Activated CD4-positive, alpha-beta T cell treated with anti-CD3 and anti-CD28 coated beads, Interleukin-2, amount 50 U/mL, for 16 hours (primary cell): ENCODE results near the gene DPM3.
"Not testable (repeated sequence)": the region's sequence is repeated elsewhere in the genome, so short reads cannot be mapped to it uniquely, and the experiment has no call there.

Experiments
- DNase-seq: peaks from one replicate; pipeline ENCODE4 v3.0.0-alpha.2; 2020

Gene DPM3, protein sequence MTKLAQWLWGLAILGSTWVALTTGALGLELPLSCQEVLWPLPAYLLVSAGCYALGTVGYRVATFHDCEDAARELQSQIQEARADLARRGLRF

DNA sequence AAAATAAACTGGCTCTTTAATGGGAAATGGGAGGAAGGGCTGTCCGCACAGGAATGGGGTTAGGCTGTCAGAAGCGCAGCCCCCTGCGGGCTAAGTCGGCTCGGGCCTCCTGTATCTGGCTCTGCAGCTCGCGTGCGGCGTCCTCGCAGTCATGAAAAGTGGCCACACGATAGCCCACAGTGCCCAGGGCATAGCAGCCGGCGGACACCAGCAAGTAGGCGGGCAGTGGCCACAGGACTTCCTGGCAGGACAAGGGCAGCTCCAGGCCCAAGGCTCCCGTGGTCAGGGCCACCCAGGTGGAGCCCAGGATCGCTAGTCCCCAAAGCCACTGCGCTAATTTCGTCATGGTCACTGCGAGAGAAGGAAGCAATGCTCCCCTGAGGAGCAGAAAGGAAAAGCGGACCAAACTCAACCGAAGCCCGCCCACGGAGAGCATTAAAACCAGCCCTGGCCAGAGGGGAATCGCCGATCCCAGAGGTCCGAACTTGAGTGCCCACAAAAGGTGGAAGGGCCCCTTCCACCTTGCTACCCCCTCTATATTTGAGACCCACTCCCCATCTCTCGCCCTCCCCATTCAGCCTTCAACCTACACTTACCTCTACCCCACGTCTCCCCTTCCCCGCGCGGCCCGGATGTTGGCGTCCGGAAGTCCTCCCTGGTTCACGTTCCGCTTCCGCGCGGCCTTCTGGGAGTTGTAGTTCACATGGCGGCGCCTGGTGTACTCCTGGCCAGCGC, at the start of gene DPM3:
Gene DPM3, minus strand, starts transcription at position 637 of the 735 bp plus-strand sequence. Its CDS starts 291 bp downstream, at position 346.
- peak; percentile 93 for DNase-seq

DNA sequence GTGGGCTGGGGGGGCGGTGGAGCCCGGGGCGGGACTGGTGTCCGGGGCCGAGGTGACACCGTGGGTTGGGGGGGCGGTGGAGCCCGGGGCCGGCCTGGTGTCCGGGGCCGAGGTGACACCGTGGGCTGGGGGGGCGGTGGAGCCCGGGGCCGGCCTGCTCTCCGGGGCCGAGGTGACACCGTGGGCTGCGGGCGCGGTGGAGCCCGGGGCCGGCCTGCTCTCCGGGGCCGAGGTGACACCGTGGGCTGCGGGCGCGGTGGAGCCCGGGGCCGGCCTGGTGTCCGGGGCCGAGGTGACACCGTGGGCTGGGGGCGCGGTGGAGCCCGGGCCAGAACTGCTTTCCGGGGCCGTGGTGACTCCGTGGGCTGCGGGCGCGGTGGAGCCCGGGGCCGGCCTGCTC, 49.6 kb upstream of the DPM3 start:
- not testable (repeated sequence) for DNase-seq

GRCh38 chr1:155188268-155188667, 47.9 kb upstream of the DPM3 start:
- DNase-seq = no peak

GRCh38 chr1:155187456-155187891, 47.1 kb upstream of the DPM3 start:
- DNase-seq = no peak

DNA sequence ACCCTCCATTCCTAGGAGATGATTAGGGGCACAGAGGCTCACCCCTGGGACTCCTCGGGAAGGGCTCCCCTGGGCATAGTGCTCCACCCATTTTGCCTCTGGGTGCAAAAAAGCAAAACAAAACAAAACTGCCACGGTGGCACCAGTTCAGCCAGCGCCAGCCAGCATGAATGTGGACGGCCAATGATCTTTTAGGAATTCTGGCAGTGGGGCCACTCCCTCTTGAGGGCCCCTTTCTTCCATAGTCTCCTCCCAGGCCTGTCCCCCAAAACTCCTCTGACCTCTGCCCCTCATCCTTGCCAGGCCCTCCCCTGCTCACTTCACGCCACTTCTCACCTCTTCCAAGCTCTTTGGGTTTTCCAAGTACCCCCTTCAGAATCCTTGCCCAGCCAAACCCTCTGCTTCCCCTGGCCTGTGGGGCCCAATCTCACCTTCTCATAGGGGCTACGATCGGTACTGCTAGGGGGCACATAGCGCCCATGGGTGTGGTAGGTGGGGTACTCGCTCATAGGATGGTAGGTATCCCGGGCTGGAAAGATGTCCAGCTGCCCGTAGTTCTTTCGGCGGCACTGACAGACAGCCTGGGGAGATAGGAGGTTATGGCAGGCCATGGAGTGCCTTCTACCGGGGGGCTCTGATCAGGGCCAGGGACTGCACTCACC, 46.6 kb upstream of the DPM3 start:
- DNase-seq = no peak

GRCh38 chr1:155186067-155186793, 45.9 kb upstream of the DPM3 start:
- DNase-seq = no peak

DNA sequence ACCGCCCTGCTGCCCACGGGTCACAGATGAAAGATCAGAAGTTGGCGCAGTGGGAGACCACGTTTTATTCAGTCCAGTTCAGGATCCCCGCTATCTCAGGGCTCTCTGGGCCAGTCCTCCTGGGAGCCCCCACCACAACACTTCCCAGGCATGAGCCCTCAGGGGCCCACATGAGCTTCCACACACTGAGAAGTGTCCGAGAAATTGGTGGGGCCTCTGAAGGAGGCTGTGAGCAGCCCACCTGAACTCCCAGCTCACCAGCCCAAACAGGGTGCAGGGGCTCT, 45.4 kb upstream of the DPM3 start:
- DNase-seq = no peak

DNA sequence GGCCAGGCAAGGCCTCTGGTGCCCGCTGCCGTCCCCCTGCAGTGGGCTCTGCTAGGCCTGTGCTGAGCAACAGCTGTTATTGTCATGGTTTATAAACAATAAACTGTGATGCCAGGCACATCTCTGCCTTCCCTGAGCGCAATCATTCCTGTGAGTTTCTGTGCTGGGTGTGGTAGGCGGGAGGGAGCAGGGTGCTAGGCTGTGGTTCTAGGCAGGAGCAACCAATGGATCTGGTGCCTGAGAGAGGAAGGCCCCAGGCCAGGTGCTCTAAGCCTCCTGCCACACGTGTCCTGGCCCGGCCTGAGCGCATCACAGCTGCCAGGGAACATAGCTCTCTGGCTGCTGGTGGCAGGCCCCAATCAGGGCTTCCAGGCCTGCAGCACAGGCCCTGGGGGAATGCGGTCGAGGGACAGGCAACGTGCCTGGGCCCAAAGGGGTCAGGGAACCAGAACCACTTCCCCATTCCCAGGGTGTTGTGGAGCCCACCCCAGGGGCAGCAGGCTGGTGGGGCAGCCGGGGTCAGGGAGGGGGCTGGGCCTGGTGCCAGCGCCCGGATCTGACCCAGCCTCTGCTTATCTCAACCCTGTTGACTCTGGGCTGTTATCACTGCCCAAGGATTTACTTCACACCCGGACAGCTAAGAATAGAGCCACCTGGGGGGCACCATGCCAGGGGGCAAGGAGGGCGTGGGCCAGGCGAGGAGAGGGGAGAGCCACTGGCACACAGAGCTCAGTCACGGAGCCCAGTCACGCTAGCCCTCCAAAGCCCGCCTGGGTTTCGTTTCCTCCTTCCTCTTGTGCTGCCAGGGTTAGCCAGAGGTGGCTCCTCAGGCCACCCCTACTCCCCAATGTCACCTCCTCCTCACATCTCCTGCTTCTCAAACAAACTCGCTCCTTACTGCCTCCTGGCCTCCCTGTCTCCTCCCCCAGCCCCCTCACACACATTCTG, 44.8 kb upstream of the DPM3 start:
- DNase-seq = no peak

GRCh38 chr1:155184351-155184811, 44.0 kb upstream of the DPM3 start:
- no peak for DNase-seq

DNA sequence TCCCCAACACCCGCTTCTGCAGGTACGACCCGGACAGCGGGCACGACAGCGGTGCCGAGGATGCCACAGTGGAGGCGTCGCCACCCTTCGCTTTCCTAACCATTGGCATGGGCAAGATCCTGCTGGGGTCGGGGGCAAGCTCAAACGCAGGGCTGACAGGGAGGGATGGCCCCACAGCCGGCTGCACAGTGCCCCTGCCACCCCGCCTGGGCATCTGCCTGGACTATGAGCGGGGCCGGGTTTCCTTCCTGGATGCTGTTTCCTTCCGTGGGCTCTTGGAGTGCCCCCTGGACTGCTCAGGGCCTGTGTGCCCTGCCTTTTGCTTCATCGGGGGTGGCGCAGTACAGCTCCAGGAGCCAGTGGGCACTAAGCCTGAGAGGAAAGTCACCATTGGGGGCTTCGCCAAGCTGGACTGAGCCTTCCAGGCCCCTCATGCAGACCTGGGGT, 43.5 kb upstream of the DPM3 start:
- no peak for DNase-seq

GRCh38 chr1:155182052-155182550, 41.8 kb upstream of the DPM3 start:
- DNase-seq = no peak

GRCh38 chr1:155181371-155182051, 41.2 kb upstream of the DPM3 start:
- no peak for DNase-seq

GRCh38 chr1:155179112-155180031, 39.0 kb upstream of the DPM3 start:
- DNase-seq = no peak

- no peak for DNase-seq
These were observed 38.2 kb upstream of the DPM3 start for GRCh38 chr1:155178441-155179111.

DNA sequence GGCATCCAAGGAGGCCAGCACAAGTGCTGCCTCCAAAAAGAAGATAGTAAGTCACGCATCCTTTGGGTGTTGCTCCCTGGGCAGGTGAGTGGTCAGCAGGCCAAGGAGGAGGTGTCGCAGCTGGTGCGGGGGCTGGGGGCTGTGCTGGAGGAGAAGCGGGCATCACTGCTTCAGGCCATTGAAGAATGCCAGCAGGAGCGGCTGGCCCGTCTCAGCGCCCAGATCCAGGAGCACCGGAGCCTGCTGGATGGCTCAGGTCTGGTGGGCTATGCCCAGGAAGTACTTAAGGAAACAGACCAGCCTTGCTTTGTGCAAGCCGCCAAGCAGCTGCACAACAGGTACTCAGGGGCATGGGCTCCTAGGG, 37.6 kb upstream of the DPM3 start:
- DNase-seq = no peak

DNA sequence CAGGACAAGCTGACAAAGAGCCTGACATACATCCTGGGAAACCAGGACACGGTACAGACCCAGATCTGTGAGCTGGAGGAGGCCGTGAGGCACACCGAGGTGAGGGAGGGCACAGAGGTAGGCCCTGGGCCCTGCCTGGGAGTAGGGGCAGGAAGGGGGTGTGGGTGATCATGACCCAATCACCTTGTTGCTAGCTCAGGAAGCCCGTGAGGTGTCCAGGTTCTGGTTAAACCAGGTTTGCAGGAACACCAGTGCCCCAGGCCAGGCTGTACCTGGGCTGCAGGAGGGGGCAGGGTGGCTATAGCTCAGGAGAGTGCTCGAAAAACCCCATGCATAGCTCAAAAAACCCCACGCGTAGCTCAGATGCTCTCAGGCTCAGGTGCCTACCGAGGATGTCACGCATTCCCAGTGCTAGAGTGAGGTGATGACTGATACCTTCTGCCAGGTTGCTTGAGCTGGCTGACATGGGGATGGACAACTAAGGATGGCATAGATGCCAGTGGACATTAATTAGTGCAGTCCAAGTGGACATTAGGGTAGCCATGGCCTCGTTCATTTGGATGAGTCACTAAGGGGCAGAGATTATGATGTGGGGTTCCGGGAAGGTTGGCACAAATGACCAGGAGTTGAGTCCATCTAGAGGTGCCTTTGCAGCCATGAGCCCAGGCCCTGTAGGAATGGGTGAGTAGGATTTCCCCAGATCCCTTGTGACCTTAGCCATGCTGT, 37.0 kb upstream of the DPM3 start:
- DNase-seq = no peak

DNA sequence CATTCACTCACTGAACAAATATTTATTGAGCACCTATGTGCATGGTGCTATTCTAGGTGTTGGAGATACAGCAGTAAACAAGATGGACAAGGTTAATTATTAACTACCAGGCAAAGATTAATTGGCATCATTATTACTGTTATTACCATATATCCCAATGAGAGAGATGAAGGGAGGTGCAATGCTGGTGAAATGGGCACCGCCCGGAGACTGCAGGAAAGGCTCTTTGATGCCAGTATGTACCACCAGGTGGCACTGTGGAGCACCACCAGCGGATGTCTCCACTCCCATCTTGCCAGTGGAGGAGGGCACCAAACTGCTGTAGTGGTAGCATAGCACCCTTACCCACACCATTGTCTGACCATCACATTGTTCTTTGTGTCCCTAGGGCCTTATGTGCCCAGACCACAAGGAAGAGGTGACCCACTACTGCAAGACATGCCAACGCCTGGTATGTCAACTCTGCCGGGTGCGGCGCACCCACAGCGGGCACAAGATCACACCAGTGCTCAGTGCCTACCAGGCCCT, 36.3 kb upstream of the DPM3 start:
- peak; percentile 88 for DNase-seq

GRCh38 chr1:155175927-155176371, 35.6 kb upstream of the DPM3 start:
- peak; percentile 34 for DNase-seq
